ENCODE measurements around the gene XPR1.

XPR1 gene

DNA sequence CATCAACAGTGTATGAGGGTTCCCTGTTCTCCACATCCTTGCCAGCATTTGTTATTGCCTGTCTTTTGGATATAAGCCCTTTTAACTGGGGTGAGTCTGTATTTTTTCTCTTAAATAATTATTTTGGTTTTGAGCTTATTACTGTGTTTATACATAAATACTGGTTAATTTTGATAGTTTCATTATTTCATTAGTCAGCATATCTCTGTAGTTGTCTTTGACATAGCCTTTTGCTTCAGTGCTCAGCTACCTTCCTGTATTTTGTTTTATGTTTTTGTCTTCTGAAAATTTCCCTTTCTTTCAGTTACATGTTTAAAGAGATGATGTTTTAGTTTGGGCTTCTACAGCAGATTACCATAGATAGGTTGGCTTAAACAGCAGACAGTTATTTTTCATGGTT, 138.1 kb downstream of the XPR1 start:
- TF ChIP-seq, protein P1, sequence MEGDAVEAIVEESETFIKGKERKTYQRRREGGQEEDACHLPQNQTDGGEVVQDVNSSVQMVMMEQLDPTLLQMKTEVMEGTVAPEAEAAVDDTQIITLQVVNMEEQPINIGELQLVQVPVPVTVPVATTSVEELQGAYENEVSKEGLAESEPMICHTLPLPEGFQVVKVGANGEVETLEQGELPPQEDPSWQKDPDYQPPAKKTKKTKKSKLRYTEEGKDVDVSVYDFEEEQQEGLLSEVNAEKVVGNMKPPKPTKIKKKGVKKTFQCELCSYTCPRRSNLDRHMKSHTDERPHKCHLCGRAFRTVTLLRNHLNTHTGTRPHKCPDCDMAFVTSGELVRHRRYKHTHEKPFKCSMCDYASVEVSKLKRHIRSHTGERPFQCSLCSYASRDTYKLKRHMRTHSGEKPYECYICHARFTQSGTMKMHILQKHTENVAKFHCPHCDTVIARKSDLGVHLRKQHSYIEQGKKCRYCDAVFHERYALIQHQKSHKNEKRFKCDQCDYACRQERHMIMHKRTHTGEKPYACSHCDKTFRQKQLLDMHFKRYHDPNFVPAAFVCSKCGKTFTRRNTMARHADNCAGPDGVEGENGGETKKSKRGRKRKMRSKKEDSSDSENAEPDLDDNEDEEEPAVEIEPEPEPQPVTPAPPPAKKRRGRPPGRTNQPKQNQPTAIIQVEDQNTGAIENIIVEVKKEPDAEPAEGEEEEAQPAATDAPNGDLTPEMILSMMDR (IDR thresholded peaks at IDR 0.05; ENCODE audit: low read depth, low read length) = no peak
- no peak overlapping the region for H3K4me3 ChIP-seq (ENCODE audit: low read depth, low read length)

GRCh38 chr1:180773210-180773865, 141.5 kb downstream of the XPR1 start:
- TF ChIP-seq, protein P1 (IDR thresholded peaks at IDR 0.05; ENCODE audit: low read depth, low read length) = no peak
- DNase-seq (ENCODE audit: low read depth, low spot score) = peak; percentile 70
- H3K4me3 ChIP-seq (ENCODE audit: low read depth, low read length) = no peak overlapping the region
- in situ Hi-C loops (cut with HindIII; ENCODE audit: low sequenced_read_pairs) = no loop called here

More for the DNA sequence above, 138.1 kb downstream of the XPR1 start:
- in situ Hi-C loops (cut with HindIII; ENCODE audit: low sequenced_read_pairs) = no loop called here
- DNase-seq (ENCODE audit: low read depth, low spot score) = no peak

- no peak overlapping the region for H3K4me3 ChIP-seq (ENCODE audit: low read depth, low read length)
- no peak for DNase-seq (ENCODE audit: low read depth, low spot score)
- in situ Hi-C loops (cut with HindIII; ENCODE audit: low sequenced_read_pairs) = no loop called here
- TF ChIP-seq, protein P1 (IDR thresholded peaks at IDR 0.05; ENCODE audit: low read depth, low read length) = no peak
Observed at GRCh38 chr1:180775801-180776200, 144.0 kb downstream of the XPR1 start.

DNA sequence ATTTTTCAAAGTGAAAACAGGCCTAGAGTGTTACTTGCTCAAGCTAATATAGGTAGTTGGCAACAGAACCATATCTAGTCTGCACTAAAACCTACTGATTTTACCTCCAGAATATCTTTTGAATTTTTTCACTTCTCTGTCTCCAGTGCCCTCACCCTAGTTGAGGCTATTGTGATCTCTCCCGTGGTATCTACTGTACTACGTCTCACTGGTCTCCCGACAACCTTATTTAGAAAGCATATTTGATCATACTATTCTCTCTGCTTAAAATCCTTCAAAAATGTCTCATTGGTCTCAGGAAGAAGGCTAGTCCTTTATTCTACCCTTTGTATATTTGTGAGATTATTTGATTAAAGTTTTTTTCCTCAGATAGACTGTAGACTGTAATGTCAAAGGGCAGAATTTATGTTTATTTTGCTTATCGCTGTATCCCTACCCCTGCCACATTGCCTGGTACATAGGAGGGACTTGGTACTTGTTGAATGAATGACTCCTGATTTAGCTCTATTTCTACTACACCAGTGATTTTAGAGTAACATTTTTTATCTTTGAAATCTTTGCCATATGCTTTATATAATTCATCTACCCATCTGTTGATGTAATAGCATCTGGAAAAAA, 145.4 kb downstream of the XPR1 start:
- in situ Hi-C loops (cut with HindIII; ENCODE audit: low sequenced_read_pairs) = no loop called here
- H3K4me3 ChIP-seq (ENCODE audit: low read depth, low read length) = no peak overlapping the region
- no peak for DNase-seq (ENCODE audit: low read depth, low spot score)
- TF ChIP-seq, protein P1 (IDR thresholded peaks at IDR 0.05; ENCODE audit: low read depth, low read length) = no peak

DNA sequence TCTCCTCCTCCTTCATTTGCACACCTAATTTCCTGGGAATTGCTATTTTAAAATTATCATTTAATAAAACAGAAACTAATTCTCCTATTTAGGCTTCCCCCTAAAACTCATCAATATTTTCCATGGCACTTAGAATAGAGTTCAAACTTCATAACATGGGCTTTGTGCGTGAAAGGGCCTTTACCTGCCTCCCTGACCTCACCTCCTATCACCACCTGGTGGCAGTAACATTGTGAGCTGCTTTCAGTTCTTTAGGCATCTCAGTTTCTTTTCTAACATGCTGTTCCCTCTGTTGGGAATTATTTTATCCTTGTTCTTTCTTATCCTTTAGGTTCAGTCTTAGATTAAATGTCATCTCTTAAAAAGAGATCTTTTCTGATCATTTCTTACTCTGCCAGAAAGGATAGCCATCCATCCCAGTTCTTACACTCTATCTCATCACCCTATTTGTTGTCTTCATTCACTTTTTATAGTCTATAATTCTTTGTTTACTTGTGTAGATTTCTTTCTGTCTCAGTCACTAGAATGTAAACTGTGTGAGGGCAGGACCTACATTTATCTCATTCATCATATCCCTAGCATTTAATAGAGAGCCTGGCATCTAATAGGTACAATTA, 147.1 kb downstream of the XPR1 start:
- TF ChIP-seq, protein P1 (IDR thresholded peaks at IDR 0.05; ENCODE audit: low read depth, low read length) = peak; percentile 46
- no peak for DNase-seq (ENCODE audit: low read depth, low spot score)
- in situ Hi-C loops (cut with HindIII; ENCODE audit: low sequenced_read_pairs) = no loop called here
- no peak overlapping the region for H3K4me3 ChIP-seq (ENCODE audit: low read depth, low read length)

GRCh38 chr1:180779584-180779983, 147.8 kb downstream of the XPR1 start:
- no peak overlapping the region for H3K4me3 ChIP-seq (ENCODE audit: low read depth, low read length)
- no peak for DNase-seq (ENCODE audit: low read depth, low spot score)
- TF ChIP-seq, protein P1 (IDR thresholded peaks at IDR 0.05; ENCODE audit: low read depth, low read length) = no peak
- in situ Hi-C loops (cut with HindIII; ENCODE audit: low sequenced_read_pairs) = no loop called here
